Right kidney (tissue), 1 donor: Measurements from ENCODE around the gene DHX16.

Experiments used
- DNase-seq: peaks from one replicate; pipeline ENCODE4 v3.0.0-alpha.2; 2016

Gene DHX16

GRCh38 chr6:30700340-30700739, 27.5 kb upstream of the DHX16 start:
- DNase-seq = no peak

- DNase-seq = no peak
Measured at GRCh38 chr6:30696432-30696831, 23.6 kb upstream of the DHX16 start.

DNA sequence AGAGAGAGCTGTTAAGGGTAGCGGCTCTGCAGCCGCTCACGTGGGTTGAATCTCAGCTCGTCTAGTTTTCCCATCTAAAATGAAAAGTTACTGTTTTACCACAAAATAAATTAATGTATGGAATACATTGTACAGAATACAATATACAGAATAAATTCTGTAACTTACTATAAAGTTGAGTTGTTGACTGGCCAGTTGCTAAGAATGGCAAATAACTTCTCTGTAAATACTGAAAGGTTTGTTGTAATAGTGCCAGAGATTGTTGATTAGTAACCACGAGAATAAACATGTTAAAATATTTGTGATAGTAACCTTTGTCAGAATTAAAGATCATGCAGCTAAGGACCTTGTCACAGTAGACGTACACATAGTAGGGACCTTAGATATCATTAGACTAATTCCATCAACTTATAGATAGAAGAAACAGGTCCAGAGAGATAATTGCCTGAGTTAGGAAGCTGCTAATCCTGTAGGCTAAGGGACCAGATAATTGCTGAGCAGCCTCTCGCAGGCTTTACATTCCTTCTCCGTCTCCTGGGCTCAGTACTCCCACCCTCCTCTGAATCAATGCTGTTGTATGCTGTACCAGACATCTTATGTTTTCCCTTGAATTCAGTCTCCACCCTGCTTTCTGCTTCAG, 18.5 kb upstream of the DHX16 start:
- no peak for DNase-seq

- peak; percentile 96 for DNase-seq
Measured at GRCh38 chr6:30690403-30691207, 17.8 kb upstream of the DHX16 start, which contains the start of gene NRM. TSS of gene NRM (minus strand) at chr6:30690984. CDS start at chr6:30690974, 10 bp downstream.

- DNase-seq = no peak
Measured at GRCh38 chr6:30689985-30690384, 17.2 kb upstream of the DHX16 start.

DNA sequence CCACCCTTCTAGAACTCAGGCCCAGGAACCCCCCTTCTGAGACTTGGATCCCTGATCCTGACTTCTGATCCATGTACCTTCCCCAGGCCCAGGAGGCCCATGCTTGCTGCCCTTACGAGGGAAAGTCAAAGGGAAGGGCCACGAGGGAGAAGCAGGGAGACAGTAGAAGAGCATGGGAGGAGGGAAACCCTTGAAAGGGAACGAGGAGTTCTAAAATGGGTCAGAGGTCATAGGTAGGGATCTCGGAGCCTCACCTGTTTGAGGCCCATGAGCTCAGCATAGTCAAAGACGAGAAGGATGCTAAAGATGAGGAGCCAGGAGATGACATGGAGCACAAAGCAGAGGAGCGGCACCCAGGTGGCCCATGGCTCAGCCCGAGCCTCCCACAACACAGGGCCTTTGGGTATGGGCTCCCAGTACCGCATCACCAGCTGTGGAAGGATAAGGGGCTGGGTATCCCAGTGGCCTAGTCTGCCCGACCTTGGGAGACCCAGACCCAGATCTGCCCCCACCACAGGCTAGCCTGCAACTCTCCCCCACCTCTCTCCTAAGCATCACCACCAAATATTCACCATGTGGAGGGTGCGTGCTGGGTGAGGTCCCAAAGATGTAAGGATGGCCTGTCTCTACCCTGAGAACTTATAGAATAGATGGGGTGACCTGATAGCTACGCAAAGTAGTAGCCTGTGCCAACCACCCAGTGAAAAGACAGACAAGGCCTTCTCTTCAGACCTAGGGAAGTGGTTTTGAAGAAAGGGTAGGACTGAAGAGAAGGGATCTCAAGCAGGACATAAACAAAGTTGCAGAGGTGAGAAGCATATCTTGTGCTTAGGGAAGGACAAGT, 16.4 kb upstream of the DHX16 start:
- no peak for DNase-seq

- DNase-seq = no peak
Measured at GRCh38 chr6:30688569-30688968, 15.8 kb upstream of the DHX16 start.

DNA sequence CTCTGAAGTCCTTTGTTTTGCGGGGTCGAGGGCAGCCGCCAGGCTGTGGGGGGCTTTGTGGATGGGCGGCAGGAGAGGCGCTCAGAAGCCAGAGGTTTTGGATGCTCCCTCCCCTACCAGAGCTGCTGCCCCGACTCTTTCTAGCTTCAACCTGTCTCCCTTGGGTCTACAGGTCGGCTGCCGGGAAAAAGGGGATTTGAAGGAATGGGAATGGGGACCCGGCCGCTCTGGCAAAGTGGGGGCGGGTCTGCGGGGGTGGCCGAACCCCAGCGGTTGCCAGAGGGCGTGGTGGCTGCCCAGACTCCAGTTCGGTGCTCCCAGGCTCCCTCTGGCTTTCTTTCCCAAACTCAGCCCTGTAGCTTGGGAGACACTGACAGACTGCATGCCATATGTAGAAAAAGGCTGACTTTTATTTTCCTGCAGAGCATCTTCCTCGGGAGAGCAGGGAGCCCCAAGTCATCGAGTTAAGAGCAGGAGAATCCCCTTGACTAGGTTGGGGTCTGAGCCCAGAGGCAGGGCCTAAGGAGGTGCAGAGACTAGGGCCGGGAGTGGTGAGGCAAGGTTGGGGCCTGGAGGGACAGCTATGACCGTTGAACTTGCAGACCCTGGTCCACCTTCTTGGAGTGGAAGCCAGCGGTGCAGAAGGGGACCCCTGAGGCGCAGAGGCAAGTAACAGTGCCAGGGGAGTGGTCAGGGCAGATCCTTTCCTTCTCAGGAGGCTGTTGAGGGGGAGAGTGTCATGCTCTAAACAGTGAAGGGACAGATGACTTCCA, 15.0 kb upstream of the DHX16 start:
- no peak for DNase-seq

DNA sequence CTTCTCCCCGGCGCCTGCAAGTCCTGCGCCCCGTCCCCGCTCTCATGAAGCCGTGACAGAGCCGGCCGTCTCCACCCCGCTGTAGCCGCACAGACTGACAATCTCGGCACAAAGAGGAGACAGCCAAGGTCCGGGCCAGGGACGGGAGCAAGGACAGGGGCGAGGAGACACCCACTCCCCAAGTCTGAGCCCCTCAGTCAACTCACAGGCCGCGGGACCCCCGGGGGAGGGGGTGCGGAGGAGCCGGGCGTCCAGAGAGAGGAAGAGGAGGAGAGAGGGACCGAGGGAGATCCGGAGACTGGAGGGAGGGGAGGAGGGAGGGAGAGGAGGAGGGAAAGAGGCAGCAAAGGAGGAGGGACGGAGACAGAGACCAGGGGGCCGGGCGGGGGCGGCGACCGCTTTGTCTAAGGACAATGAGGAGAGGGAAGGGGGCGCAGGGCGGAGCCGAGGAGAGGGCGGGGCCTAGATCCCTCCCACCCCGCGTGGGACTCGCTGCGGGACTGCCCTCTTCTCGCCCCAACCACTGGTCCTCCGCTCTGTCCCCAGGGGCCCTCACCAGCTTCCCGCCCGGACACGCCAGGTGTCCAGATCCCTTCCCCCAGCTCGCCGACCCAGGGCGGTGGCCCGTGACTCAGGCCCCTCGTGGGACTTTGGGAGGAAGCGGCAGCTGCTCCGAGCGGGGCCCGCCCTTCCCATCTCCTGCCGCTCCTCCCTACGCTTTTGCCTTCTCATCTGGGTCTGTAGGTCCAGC, 14.3 kb upstream of the DHX16 start:
- DNase-seq = peak; percentile 90

GRCh38 chr6:30686009-30686907, 13.5 kb upstream of the DHX16 start, which contains the start of gene PPP1R18:
TSS of gene PPP1R18 (minus strand) at chr6:30686645. CDS start at chr6:30686018, 627 bp downstream.
- peak; percentile 68 for DNase-seq

DNA sequence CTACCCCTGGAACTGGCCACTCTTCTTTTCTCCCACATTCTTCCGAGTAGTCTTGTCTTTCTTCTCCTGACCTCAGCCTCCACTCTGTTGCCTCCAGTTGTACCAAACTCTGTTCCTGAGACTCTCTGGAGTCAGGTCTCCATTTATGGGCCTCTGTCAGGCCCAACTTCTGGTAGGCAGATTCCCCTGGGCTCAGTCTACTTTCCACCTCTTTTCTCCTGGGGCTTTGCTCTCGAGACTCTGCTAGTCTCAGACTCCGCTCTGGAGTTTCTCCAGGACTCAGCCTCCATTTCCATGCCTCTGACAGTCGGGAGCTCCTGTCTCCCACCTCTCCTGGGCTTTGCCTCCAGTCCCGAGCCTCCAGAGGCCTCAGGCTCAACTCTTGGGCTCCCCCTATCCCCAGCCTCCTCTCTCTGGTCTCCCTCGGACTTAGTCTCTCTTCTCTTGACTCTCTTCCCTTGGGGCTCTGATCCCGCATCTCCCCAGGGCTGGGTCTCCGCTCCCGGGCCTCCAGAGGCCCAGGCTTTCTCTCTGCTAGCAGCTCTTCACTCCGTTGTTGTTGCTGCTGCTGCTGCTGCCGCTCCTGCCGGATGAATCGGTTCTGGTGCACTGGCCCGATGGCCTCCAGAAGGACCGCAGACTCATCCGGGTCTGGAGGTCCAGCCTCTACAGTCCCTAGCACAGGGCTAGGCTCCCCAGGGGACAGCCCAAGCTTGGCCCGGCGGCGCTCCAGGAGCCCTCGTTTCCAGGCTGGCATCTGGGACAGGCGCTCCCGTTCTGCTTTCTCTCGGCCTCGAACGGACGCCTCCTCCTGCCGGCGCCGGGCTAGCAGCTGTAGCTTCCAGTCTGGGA, 12.6 kb upstream of the DHX16 start:
- no peak for DNase-seq

DNA sequence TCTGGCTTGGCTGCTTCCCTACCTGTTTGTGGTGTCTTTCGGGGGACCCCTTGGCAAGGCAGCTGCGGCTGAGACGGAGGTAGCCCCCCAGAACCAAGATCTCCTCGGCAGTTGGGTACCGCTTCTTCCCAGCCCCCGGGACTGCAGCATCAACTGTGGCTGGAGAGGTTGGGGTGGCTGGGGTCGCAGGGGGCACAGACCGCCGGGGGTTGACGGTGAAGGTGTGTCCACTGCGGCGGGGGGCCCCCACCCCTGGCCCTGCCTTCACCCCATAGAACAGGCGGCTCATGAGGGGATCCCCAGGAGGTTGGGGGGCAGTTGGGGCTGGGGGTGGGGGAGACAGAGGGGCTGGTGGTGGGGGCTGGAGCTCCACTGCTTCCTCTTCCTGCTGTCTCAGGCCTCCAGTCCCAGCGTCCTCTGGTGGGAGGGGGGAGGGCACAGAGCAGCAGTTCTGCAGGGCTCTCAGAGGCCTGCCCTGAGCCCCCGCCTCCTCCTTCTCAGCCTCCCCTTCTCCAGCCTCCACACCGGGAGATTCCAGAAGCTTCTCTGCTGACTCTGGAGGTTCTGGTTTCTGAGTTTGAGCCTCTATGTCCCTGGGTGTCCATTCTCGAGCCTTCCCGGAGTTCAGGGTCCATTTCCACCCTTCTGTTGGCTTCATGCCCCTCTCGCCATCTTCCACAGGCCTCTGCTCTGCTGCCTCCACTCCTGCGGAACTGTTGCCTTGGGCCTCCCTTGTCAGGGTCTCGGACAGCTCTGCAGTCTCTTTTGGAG, 11.8 kb upstream of the DHX16 start:
- no peak for DNase-seq

DNA sequence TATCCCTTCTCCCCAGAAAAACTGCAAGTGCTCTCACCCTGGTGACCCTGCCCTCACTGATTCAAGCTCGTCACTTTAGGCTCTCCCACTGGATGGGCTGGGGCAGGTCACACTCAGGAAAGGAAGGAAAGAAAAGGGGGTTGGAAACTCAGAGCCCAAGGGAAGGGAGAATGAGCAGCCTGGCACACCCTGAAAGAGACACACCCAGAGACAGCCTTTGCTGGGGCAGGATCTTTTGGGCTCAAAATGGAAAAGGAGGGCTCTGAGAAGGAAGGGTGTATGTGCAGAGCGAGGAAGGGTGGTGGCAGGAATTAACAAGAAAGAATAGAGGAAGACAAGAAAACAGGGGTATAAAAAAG, 11.2 kb upstream of the DHX16 start:
- DNase-seq = no peak

DNA sequence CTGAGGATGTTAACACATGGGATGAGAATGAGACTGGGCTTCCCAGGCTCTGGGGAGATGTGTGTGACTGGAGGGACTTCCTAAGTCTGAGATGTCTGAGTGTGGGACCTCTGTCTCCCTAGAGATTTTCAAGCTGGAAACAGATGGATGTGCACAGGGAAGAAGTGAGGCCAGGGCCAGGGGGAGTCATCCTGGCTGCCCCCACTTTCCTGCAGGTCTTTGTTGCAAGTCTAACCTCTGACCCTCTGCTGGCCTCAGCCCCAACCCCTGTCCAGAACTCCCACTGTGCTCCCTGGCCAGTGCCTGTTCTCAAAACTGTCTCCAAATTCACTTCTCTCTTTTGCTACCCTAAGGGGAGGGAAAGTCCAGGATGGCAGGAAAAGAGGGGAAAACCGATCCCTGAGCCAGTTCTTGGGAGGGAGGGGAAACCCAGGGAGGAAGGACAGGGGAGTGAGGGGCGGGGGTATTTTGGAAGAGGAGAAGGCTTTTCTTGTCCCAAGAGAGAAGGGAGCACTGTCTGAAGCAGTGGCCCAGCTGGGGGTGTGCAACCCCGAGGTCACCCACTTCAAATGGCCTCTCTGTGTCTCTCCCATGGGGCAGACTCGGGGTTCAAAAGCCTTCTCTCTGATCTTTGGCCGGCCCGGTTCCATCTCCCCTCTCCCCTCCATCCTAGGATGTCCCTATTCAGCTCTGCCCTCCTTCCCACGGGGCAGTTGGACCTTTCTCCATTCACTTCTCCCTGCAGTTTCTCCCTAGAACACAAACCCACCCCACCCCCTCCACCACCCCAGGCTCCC, 10.6 kb upstream of the DHX16 start:
- no peak for DNase-seq

- no peak for DNase-seq
Measured at GRCh38 chr6:30682143-30683117, 9.6 kb upstream of the DHX16 start.

GRCh38 chr6:30681766-30682142, 8.9 kb upstream of the DHX16 start:
- no peak for DNase-seq
